ENCODE results near the gene BAIAP2L2. TPM values are rescaled to one million over a fixed set of nuclear protein-coding genes. Genes with fewer than 3 reads are reported as not detected.

The BAIAP2L2 gene
- total and polyA plus RNA-seq, 2 donors (not counting 1 experiment from before 2014, with no cell fraction given) = 0.16 to 0.83 TPM

DNA sequence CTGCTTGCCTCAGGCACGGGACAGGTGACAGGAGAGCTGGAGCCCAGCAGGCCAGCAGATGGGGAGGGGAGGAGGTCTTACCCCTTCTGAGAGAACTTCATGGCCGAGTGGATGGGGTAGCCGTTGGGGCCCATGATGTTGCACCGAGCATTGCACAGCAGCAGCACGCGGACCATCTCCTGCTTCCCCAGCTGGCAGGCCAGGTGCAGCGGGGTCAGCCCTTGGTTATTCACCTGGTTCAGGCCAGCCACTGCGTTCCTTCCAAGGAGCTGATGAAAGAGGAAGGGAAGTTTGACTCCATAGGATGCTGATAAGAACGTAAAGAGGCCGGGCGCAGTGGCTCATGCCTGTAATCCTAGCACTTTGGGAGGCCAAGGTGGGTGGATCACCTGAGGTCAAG lies 29.4 kb upstream of the BAIAP2L2 start:
- H3K9me3 ChIP-seq (ENCODE audit: control insufficient read depth, insufficient read depth, low read depth, low read length) = no peaks in the 10 kb centered on the region
- TF ChIP-seq EZH2 (IDR thresholded peaks at IDR 0.05; ENCODE audit: low read length, missing control alignments) = no peak
- TF ChIP-seq, protein P1, sequence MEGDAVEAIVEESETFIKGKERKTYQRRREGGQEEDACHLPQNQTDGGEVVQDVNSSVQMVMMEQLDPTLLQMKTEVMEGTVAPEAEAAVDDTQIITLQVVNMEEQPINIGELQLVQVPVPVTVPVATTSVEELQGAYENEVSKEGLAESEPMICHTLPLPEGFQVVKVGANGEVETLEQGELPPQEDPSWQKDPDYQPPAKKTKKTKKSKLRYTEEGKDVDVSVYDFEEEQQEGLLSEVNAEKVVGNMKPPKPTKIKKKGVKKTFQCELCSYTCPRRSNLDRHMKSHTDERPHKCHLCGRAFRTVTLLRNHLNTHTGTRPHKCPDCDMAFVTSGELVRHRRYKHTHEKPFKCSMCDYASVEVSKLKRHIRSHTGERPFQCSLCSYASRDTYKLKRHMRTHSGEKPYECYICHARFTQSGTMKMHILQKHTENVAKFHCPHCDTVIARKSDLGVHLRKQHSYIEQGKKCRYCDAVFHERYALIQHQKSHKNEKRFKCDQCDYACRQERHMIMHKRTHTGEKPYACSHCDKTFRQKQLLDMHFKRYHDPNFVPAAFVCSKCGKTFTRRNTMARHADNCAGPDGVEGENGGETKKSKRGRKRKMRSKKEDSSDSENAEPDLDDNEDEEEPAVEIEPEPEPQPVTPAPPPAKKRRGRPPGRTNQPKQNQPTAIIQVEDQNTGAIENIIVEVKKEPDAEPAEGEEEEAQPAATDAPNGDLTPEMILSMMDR (conservative IDR thresholded peaks at IDR 0.05 in 1 of 2, IDR thresholded peaks at IDR 0.05 in 1 of 2; ENCODE audit: low read depth in 1 of 2, low read length in 2 of 2) = no peak

DNA sequence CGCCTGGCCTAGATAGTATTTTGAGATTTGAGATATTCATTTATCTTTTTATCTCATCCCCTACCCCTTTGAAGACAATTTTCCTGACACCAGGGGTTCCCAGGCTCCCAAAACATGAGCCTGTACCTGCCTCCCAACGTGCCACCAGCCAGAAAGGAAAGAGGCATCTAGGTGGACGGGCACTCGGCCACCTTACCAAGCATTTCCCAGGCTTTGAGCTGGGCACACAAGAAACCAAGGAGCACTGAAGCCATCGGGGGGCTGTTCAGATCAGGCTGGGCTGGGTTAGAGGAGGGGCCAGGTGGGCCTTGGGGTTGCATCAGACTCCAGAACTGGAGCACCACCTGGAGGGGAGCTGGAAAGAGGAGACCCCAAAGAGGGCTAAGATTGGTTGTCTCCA lies 28.5 kb upstream of the BAIAP2L2 start:
- Histone ChIP-seq H3K36me3 (ENCODE audit: control insufficient read depth, insufficient read depth, low read length) (no peaks in the 10 kb centered on the region), H3K9ac (ENCODE audit: insufficient read depth, low read length) (no peak overlapping the region), H3K4me3 (replicated peaks in 1 of 4; ENCODE audit: control extremely low read depth in 1 of 4, insufficient read depth in 1 of 4, low read depth in 3 of 4, low read length in 4 of 4) (no peak overlapping the region), H3K9me3 (ENCODE audit: control insufficient read depth, insufficient read depth, low read depth, low read length) (no peaks in the 10 kb centered on the region), H3K4me1 (ENCODE audit: control insufficient read depth, extremely low read depth, insufficient read depth, low read length) (peaks cover 9% of the 10 kb centered on the region), H3K27ac (ENCODE audit: insufficient read depth, low read length) (no peak overlapping the region), H3K27me3 (ENCODE audit: control insufficient read depth, insufficient read depth, low read length) (no peaks in the 10 kb centered on the region), H3K79me2 (ENCODE audit: control insufficient read depth, insufficient read depth, low read length) (no peaks in the 10 kb centered on the region), H2AFZ (ENCODE audit: low read length) (no peak overlapping the region), H4K20me1 (ENCODE audit: control insufficient read depth, extremely low read depth, insufficient read depth, low read length) (no peaks in the 10 kb centered on the region), H3K4me2 (ENCODE audit: extremely low read depth, insufficient read depth, low read length) (no peak overlapping the region)
- no peak for TF ChIP-seq EZH2 (IDR thresholded peaks at IDR 0.05; ENCODE audit: low read length, missing control alignments)
- TF ChIP-seq, protein P1 (conservative IDR thresholded peaks at IDR 0.05 in 1 of 2, IDR thresholded peaks at IDR 0.05 in 1 of 2; ENCODE audit: low read depth in 1 of 2, low read length in 2 of 2) = no peak
- DNase-seq (ENCODE audit: low read depth in 2 of 2) = no peak

More for the DNA sequence above, 29.4 kb upstream of the BAIAP2L2 start:
- no peak overlapping the region for H3K4me2 ChIP-seq (ENCODE audit: extremely low read depth, insufficient read depth, low read length)
- H3K79me2 ChIP-seq (ENCODE audit: control insufficient read depth, insufficient read depth, low read length) = no peaks in the 10 kb centered on the region
- H4K20me1 ChIP-seq (ENCODE audit: control insufficient read depth, extremely low read depth, insufficient read depth, low read length) = no peaks in the 10 kb centered on the region
- DNase-seq (ENCODE audit: low read depth in 2 of 2) = no peak
- H3K27me3 ChIP-seq (ENCODE audit: control insufficient read depth, insufficient read depth, low read length) = no peaks in the 10 kb centered on the region
- no peaks in the 10 kb centered on the region for H3K36me3 ChIP-seq (ENCODE audit: control insufficient read depth, insufficient read depth, low read length)
- peaks cover 8% of the 10 kb centered on the region for H3K4me1 ChIP-seq (ENCODE audit: control insufficient read depth, extremely low read depth, insufficient read depth, low read length)
- H3K9ac ChIP-seq (ENCODE audit: insufficient read depth, low read length) = no peak overlapping the region
- no peak overlapping the region for H3K27ac ChIP-seq (ENCODE audit: insufficient read depth, low read length)
- no peak overlapping the region for H3K4me3 ChIP-seq (replicated peaks in 1 of 4; ENCODE audit: control extremely low read depth in 1 of 4, insufficient read depth in 1 of 4, low read depth in 3 of 4, low read length in 4 of 4)
- H2AFZ ChIP-seq (ENCODE audit: low read length) = no peak overlapping the region

DNA sequence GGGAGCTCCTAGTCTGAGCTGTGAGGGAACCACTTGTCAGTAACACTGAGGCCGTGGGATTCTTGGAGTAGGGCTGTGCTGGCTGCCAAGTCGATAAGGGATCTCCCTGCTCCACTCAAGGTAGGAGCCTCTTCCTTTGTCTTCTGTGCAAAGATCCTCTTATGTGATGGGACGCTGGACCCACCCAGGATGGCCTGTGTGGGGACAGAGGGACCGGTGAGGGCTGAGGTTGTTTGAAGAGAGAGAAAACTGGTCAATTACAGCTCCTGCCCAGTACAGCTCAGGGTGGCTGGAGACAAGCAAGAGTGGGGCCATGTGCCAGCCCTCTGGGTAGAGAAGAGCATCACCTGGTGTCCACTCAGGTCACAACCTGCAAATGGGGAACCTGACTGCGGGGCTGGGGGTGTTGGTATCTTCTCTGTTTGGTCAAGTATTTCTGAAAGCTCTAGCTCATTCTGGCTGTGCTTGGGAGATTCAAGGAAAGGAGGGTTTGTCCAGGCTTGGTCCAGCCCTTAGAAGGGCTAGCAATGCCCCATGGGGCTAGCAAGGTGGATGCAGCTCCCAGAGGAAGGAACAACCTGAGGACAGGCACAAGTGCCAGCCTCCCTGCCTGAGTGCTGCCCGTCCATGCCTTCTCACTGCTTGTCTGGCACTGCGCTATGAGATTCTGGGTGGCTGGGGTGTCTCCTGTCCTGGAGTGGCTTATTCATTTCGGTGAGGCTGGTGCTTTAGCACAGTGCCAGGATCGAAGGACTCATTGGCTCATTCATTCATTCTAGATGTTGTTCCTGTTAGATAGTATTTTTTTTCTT lies 27.6 kb upstream of the BAIAP2L2 start:
- Histone ChIP-seq H3K36me3 (ENCODE audit: control insufficient read depth, insufficient read depth, low read length) (no peaks in the 10 kb centered on the region), H3K9ac (ENCODE audit: insufficient read depth, low read length) (no peak overlapping the region), H3K27ac (ENCODE audit: insufficient read depth, low read length) (no peak overlapping the region), H3K4me3 (replicated peaks in 1 of 4; ENCODE audit: control extremely low read depth in 1 of 4, insufficient read depth in 1 of 4, low read depth in 3 of 4, low read length in 4 of 4) (no peak overlapping the region), H2AFZ (ENCODE audit: low read length) (no peak overlapping the region), H3K79me2 (ENCODE audit: control insufficient read depth, insufficient read depth, low read length) (no peaks in the 10 kb centered on the region), H3K27me3 (ENCODE audit: control insufficient read depth, insufficient read depth, low read length) (no peaks in the 10 kb centered on the region), H4K20me1 (ENCODE audit: control insufficient read depth, extremely low read depth, insufficient read depth, low read length) (no peaks in the 10 kb centered on the region), H3K4me2 (ENCODE audit: extremely low read depth, insufficient read depth, low read length) (no peak overlapping the region), H3K9me3 (ENCODE audit: control insufficient read depth, insufficient read depth, low read depth, low read length) (no peaks in the 10 kb centered on the region), H3K4me1 (ENCODE audit: control insufficient read depth, extremely low read depth, insufficient read depth, low read length) (peaks cover 9% of the 10 kb centered on the region)
- TF ChIP-seq EZH2 (IDR thresholded peaks at IDR 0.05; ENCODE audit: low read length, missing control alignments) = no peak
- TF ChIP-seq, protein P1 (conservative IDR thresholded peaks at IDR 0.05 in 1 of 2, IDR thresholded peaks at IDR 0.05 in 1 of 2; ENCODE audit: low read depth in 1 of 2, low read length in 2 of 2) = no peak
- no peak for DNase-seq (ENCODE audit: low read depth in 2 of 2)

Data from fibroblast of lung (primary cell).